ENCODE results near the gene B4GALT2.

DNA sequence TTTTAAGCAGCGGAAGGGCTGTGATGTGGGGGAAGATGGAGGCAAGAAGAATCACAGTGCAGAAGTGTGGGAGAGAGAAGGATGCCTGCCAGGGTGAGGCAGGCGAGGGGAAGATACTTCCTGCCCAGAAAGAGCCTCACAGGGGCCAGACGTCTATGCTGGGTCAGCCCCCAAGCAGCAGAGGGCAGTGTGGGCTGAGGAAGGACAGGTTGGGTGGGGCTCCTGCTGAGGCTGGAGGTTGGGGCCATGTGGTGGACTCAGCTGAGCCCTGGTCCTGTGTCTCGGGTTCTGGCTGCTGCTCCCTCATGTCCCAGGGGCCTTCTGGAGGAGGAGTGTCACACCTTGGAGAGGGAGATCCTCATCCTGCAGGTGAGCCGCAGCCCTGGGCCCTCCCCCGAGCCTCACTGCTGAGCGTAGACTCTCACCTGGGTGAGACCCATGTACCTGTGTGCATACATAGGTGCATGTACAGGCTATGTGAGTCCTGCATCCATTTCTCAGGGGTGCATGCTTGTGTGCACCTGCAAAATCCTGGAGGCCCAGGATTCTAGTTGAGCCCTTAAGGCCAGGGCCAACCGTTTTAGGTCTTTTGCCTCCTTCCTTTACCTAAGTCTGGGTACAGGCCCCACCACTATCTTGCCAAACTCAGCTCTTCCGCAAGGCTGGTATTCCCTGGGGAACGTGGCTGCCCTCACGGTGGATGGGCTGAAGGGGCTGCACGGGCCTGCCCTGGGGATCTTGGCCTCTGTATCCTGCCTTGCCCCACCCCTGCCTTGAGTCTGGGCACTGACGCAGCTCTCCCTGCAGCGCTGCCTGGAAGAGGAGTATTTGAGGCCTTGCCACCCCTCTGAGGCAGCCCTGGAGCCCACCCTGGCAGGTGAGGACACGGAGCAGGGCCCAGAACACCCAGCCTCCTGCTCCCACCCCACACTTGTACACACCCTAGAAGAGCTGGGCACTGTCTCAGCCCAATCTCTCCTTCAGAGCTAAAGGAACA is 16.1 kb downstream of the B4GALT2 start:
- TF ChIP-seq, protein P1, sequence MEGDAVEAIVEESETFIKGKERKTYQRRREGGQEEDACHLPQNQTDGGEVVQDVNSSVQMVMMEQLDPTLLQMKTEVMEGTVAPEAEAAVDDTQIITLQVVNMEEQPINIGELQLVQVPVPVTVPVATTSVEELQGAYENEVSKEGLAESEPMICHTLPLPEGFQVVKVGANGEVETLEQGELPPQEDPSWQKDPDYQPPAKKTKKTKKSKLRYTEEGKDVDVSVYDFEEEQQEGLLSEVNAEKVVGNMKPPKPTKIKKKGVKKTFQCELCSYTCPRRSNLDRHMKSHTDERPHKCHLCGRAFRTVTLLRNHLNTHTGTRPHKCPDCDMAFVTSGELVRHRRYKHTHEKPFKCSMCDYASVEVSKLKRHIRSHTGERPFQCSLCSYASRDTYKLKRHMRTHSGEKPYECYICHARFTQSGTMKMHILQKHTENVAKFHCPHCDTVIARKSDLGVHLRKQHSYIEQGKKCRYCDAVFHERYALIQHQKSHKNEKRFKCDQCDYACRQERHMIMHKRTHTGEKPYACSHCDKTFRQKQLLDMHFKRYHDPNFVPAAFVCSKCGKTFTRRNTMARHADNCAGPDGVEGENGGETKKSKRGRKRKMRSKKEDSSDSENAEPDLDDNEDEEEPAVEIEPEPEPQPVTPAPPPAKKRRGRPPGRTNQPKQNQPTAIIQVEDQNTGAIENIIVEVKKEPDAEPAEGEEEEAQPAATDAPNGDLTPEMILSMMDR (IDR thresholded peaks at IDR 0.05), result peak in 4 of 6 experiments; percentile 6 to 31 (median 18)
- no peak for TF ChIP-seq POLR2A (IDR thresholded peaks at IDR 0.05)

Data from Peyer's patch (tissue), 4 donors.